Ishikawa (cell line): ENCODE results near the gene GPALPP1.

ENCODE experiments used
- CEBPB ChIP-seq: IDR thresholded peaks from 2 replicates; pipeline ENCODE4 v1.6.1; 2012
- CREB1 ChIP-seq: IDR thresholded peaks from 2 replicates; pipeline ENCODE4 v1.6.1; 2012; ENCODE audit warnings: low read depth
- EGR1 ChIP-seq: IDR thresholded peaks from 2 replicates; pipeline ENCODE4 v1.6.1; 2012
- EP300 ChIP-seq: IDR thresholded peaks from 2 replicates; pipeline ENCODE4 v1.6.1; 2012; ENCODE audit warnings: borderline replicate concordance
- FOXM1 ChIP-seq: IDR thresholded peaks from 2 replicates; pipeline ENCODE4 v1.6.1; 2012; ENCODE audit warnings: low read depth, borderline replicate concordance
- MAX ChIP-seq: IDR thresholded peaks from 2 replicates; pipeline ENCODE4 v1.6.1; 2012
- NFIC ChIP-seq: IDR thresholded peaks from 2 replicates; pipeline ENCODE4 v1.6.1; 2012
- RAD21 ChIP-seq: IDR thresholded peaks from 2 replicates; pipeline ENCODE4 v1.6.1; 2012; ENCODE audit warnings: low read depth
- REST ChIP-seq: IDR thresholded peaks from 2 replicates; pipeline ENCODE4 v1.6.1; 2012; ENCODE audit warnings: low read depth, mild to moderate bottlenecking
- TAF1 ChIP-seq: IDR thresholded peaks from 2 replicates; pipeline ENCODE4 v1.6.1; 2012; ENCODE audit warnings: low read depth, mild to moderate bottlenecking
- TCF12 ChIP-seq: IDR thresholded peaks from 2 replicates; pipeline ENCODE4 v1.6.1; 2012; ENCODE audit warnings: low read depth
- TEAD4 ChIP-seq: IDR thresholded peaks from 2 replicates; pipeline ENCODE4 v1.6.1; 2012
- USF1 ChIP-seq: IDR thresholded peaks from 2 replicates; pipeline ENCODE4 v1.6.1; 2012
- YY1 ChIP-seq: IDR thresholded peaks from 2 replicates; pipeline ENCODE4 v1.6.1; 2012; ENCODE audit warnings: low read depth
- ZBTB7A ChIP-seq: IDR thresholded peaks from 2 replicates; pipeline ENCODE4 v1.6.1; 2012; ENCODE audit warnings: low read depth

The GPALPP1 gene

GRCh38 chr13:44989071-44989889, at the start of gene GPALPP1, which contains the start of gene NUFIP1:
Gene GPALPP1, plus strand, starts transcription at chr13:44989538. Its CDS starts 117 bp downstream, at chr13:44989655.
Gene NUFIP1, minus strand, starts transcription at chr13:44989471. Its CDS starts 35 bp downstream, at chr13:44989436.
- peak; percentile 63; the same call in 1 of the 2 replicates for TF ChIP-seq TAF1
- 0 out of 2 replicates have a peak, but pooled peaks have one; percentile 46 for TF ChIP-seq USF1
- peak; percentile 99 for TF ChIP-seq CREB1
- TF ChIP-seq TEAD4: no peak
- TF ChIP-seq MAX: peak; percentile 98
- peak; percentile 82 for TF ChIP-seq YY1
- peak; percentile 56; the same call in 1 of the 2 replicates for TF ChIP-seq TCF12
- TF ChIP-seq REST: no peak

- TF ChIP-seq USF1 (no peak), MAX (no peak), REST (no peak), YY1 (no peak), ZBTB7A (no peak), TEAD4 (no peak), NFIC (no peak), FOXM1 (no peak), TAF1 (no peak), TCF12 (no peak), EGR1 (no peak), CREB1 (no peak), RAD21 (no peak), CEBPB (no peak)
Measured at GRCh38 chr13:44951184-44951583, 38.2 kb upstream of the GPALPP1 start.

- no peak for TF ChIP-seq EGR1
- no peak for TF ChIP-seq CREB1
- no peak for TF ChIP-seq RAD21
- TF ChIP-seq MAX: no peak
- TF ChIP-seq TAF1: no peak
- TF ChIP-seq CEBPB: no peak
- TF ChIP-seq USF1: no peak
- TF ChIP-seq YY1: no peak
- TF ChIP-seq TEAD4: no peak
- no peak for TF ChIP-seq TCF12
- no peak for TF ChIP-seq EP300
- TF ChIP-seq REST: no peak
- TF ChIP-seq FOXM1: no peak
- no peak for TF ChIP-seq NFIC
- no peak for TF ChIP-seq ZBTB7A
Measured at GRCh38 chr13:44952671-44953070, 36.7 kb upstream of the GPALPP1 start.
